K562 (cell line): ENCODE measurements around the gene ASCC2. TPM values are rescaled to one million over a fixed set of nuclear protein-coding genes. Genes with fewer than 3 reads are reported as not detected.

Source experiments
- ATAC-seq: fragments of 200-7000 bp; cut with Tn5 transposase; 3 replicates; pipeline ENCODE4 v1.9.1; 2020; ENCODE audit warnings: moderate library complexity
- BruUV-seq: library from RNA; stranded (reverse); fragments of 400-500 nt; replicated peaks from 2 replicates; lab custom pipeline; 2021; lab: Mats Ljungman, UMichigan
- CTCF ChIA-PET: fragments of 300-600 bp; formaldehyde crosslinking; extraction: SDS; loops from one replicate; lab custom pipeline; 2021; ENCODE audit warnings: low intra/inter-chr PET ratio; lab: Yijun Ruan, JAX
- POLR2A ChIA-PET: fragments of 300-600, 350-650 bp; sonication (Branson Sonifier 250); formaldehyde crosslinking; extraction: SDS; loops from one replicate; lab custom pipeline; 2021; ENCODE audit warnings: antibody characterized with exemption, inconsistent platforms; lab: Yijun Ruan, JAX
- DNase-seq, 4 experiments: peaks; one replicate each; pipeline versions ENCODE4 v3.0.0 to v3.0.0-alpha.2; 2011 to 2018; ENCODE audit warnings: low spot score in 3 of 4, mixed read lengths in 3 of 4; ENCODE audit errors: extremely low read depth in 1 of 4
- FAIRE-seq: peaks from 2 replicates; lab custom pipeline; 2011; peaks lifted over from hg19 to GRCh38; lab: Jason Lieb, UNC
- H2AFZ ChIP-seq: 2 replicates; pipeline ENCODE4 v1.6.0; 2011; ENCODE audit warnings: low read depth, low read length, control low read depth, inconsistent platforms
- H3K27ac ChIP-seq: fragments of 200-600 bp; 3 replicates; pipeline ENCODE4 v1.8.0; 2011; ENCODE audit warnings: low read depth, mild to moderate bottlenecking, control low read depth, inconsistent platforms, low read length, moderate library complexity, mixed read lengths; ENCODE audit errors: extremely low read depth
- H3K27me3 ChIP-seq, 2 experiments: fragments of 300-600 bp in 1 of 2; 2 replicates in 1 of 2; 3 replicates in 1 of 2; pipeline versions ENCODE4 v1.6.0 to v1.8.0; 2011; ENCODE audit warnings: inconsistent platforms in 2 of 2, low read length in 2 of 2, mild to moderate bottlenecking in 1 of 2, mixed read lengths in 1 of 2, moderate library complexity in 1 of 2; ENCODE audit not compliant: control insufficient read depth in 2 of 2, insufficient read depth in 2 of 2
- H3K36me3 ChIP-seq: fragments of 300-600 bp; 3 replicates; pipeline ENCODE4 v1.8.0; 2011; ENCODE audit warnings: mild to moderate bottlenecking, low read length, inconsistent platforms; ENCODE audit not compliant: control insufficient read depth, insufficient read depth
- H3K4me1 ChIP-seq, 2 experiments: fragments of 200-600 bp in 1 of 2; replicated peaks in 1 of 2; 2 replicates in 1 of 2; 3 replicates in 1 of 2; pipeline versions ENCODE4 v1.5.1 to v1.8.0; 2011; ENCODE audit warnings: inconsistent platforms in 2 of 2, low read length in 2 of 2, mild to moderate bottlenecking in 1 of 2, mixed read lengths in 1 of 2, moderate library complexity in 1 of 2; ENCODE audit not compliant: control insufficient read depth in 2 of 2, insufficient read depth in 2 of 2
- H3K4me2 ChIP-seq: 2 replicates; pipeline ENCODE4 v1.6.1; 2011; ENCODE audit warnings: low read length, control low read depth, inconsistent platforms, mixed read lengths; ENCODE audit not compliant: insufficient read depth
- H3K4me3 ChIP-seq: fragments of 200-600 bp; sonication (generic), shearing (Covaris generic); 2 replicates; pipeline ENCODE4 v1.5.1; 2016; ENCODE audit warnings: control low read depth, inconsistent platforms
- H3K79me2 ChIP-seq: fragments of 200-600 bp; 3 replicates; pipeline ENCODE4 v1.8.0; 2011; ENCODE audit warnings: low read length, inconsistent platforms; ENCODE audit not compliant: control insufficient read depth, insufficient read depth
- H3K9ac ChIP-seq, 2 experiments: 2 replicates each; pipeline versions ENCODE4 v1.6.0 to v1.6.1; 2011; ENCODE audit warnings: low read depth in 2 of 2, low read length in 2 of 2, control low read depth in 1 of 2, inconsistent platforms in 1 of 2, mild to moderate bottlenecking in 1 of 2, mixed read lengths in 1 of 2; ENCODE audit not compliant: insufficient read depth in 1 of 2
- H3K9me1 ChIP-seq: one replicate; pipeline ENCODE4 v1.6.0; 2011; ENCODE audit warnings: inconsistent platforms, mild to moderate bottlenecking, low read length, moderate library complexity; ENCODE audit not compliant: control insufficient read depth, insufficient read depth
- H3K9me3 ChIP-seq: replicated peaks from 2 replicates; pipeline ENCODE4 v1.5.1; 2011; ENCODE audit warnings: low read depth, low read length, inconsistent platforms; ENCODE audit not compliant: control insufficient read depth, insufficient read depth
- H4K20me1 ChIP-seq: replicated peaks from 2 replicates; pipeline ENCODE4 v1.6.1; 2011; ENCODE audit warnings: low read length, inconsistent platforms, mixed read lengths; ENCODE audit not compliant: control insufficient read depth, insufficient read depth
- BCL6 ChIP-seq: fragments of 250-450 bp; sonication (Bioruptor Pico); IDR thresholded peaks from 2 replicates; pipeline ENCODE4 v1.4.0; 2020
- FIP1L1 ChIP-seq: fragments of 200-400 bp; formaldehyde crosslinking; IDR thresholded peaks from 2 replicates; pipeline ENCODE4 v1.6.1; 2018; ENCODE audit warnings: mild to moderate bottlenecking, low read depth, low read length; ENCODE audit not compliant: poor library complexity, severe bottlenecking
- FOXA1 ChIP-seq: fragments of 450-650 bp; IDR thresholded peaks from 2 replicates; pipeline ENCODE4 v1.6.1; 2016; ENCODE audit warnings: mild to moderate bottlenecking, borderline replicate concordance
- FOXM1 ChIP-seq, 2 experiments: fragments of 450-650 bp in 1 of 2; sonication (generic) in 1 of 2; formaldehyde crosslinking in 1 of 2; IDR thresholded peaks; 2 replicates each; pipeline versions ENCODE4 v1.6.1 to v1.9.0; 2017 to 2022; ENCODE audit warnings: low read depth in 2 of 2, mild to moderate bottlenecking in 2 of 2, missing genetic modification reagents in 1 of 2, moderate library complexity in 1 of 2
- ILF3 ChIP-seq: fragments of 450-650 bp; IDR thresholded peaks from 2 replicates; pipeline ENCODE4 v1.6.1; 2018; ENCODE audit warnings: antibody characterized with exemption, mild to moderate bottlenecking, moderate library complexity, borderline replicate concordance
- SAFB2 ChIP-seq: fragments of 200-400 bp; formaldehyde crosslinking; IDR thresholded peaks from 2 replicates; pipeline ENCODE4 v1.6.1; 2018; ENCODE audit warnings: borderline replicate concordance, low read length, low read depth, moderate library complexity; ENCODE audit not compliant: severe bottlenecking
- TAF1 ChIP-seq: IDR thresholded peaks from 2 replicates; pipeline ENCODE4 v1.6.1; 2011; ENCODE audit warnings: mild to moderate bottlenecking, low read length, moderate library complexity; ENCODE audit not compliant: insufficient read depth, control insufficient read depth, severe bottlenecking; ENCODE audit errors: extremely low read depth
- TEAD2 ChIP-seq: fragments of 450-650 bp; IDR thresholded peaks from 2 replicates; pipeline ENCODE4 v1.6.1; 2016; ENCODE audit warnings: missing genetic modification characterization, control low read depth, missing compliant biosample characterization
- TFE3 ChIP-seq: fragments of 450-650 bp; formaldehyde crosslinking; IDR thresholded peaks from 2 replicates; pipeline ENCODE4 v1.4.0; 2020; ENCODE audit warnings: mild to moderate bottlenecking, mixed read lengths
- ZFP36 ChIP-seq: fragments of 150-350 bp; IDR thresholded peaks from 2 replicates; pipeline ENCODE4 v1.6.1; 2018; ENCODE audit warnings: low read length, low read depth; ENCODE audit not compliant: partially characterized antibody
- ZNF3 ChIP-seq: fragments of 250-450 bp; sonication (Bioruptor Pico); IDR thresholded peaks from 2 replicates; pipeline ENCODE4 v1.5.0; 2021; ENCODE audit warnings: mild to moderate bottlenecking, moderate library complexity
- ZNF431 ChIP-seq: sonication (generic); formaldehyde crosslinking; IDR thresholded peaks from 2 replicates; pipeline ENCODE4 v1.8.0; 2022; ENCODE audit warnings: mild to moderate bottlenecking, missing genetic modification reagents
- ZNF609 ChIP-seq: sonication (generic); formaldehyde crosslinking; IDR thresholded peaks from 2 replicates; pipeline ENCODE4 v1.8.1; 2023; ENCODE audit warnings: missing genetic modification reagents, mild to moderate bottlenecking, borderline replicate concordance
- ZNF785 ChIP-seq: fragments of 250-450 bp; sonication (Bioruptor Pico); IDR thresholded peaks from 2 replicates; pipeline ENCODE4 v1.4.0; 2020; ENCODE audit warnings: mild to moderate bottlenecking
- WGBS: fragments of 100-300 bp; shearing (Covaris generic); methylation state at CpG from one replicate; pipeline ENCODE4 v1.1.6; 2016; ENCODE audit warnings: low coverage, mixed read lengths; ENCODE audit not compliant: insufficient coverage; ENCODE audit errors: missing lambda C conversion rate; 5-methylcytosine and 5-hydroxymethylcytosine counted together
- in situ Hi-C: fragments of 300-500 bp; cut with MboI; formaldehyde crosslinking; loops from 4 replicates; pipeline ENCODE4 v1.15.0; 2018; ENCODE audit warnings: inconsistent platforms, mixed read lengths
- intact Hi-C: fragments of 100-400 bp; cut with micrococcal nuclease; formaldehyde crosslinking; loops from 2 replicates; pipeline ENCODE4 v1.14.2; 2022
- polyA plus RNA-seq, 8 experiments: library from polyadenylated mRNA; depleted of rRNA in 4 of 8; stranded (reverse) in 5 of 8; unstranded in 3 of 8; fragments of >200 nt; fragmentation: Nextera tagmentation in 2 of 8; fragmentation: Illumina TruSeq in 1 of 8; extraction: Ambion mirVana in 2 of 8; extraction: Trizol in 1 of 8; gene quantifications; 2 replicates each; pipeline versions ENCODE4 v1.2.1 to v1.2.3, GENCODE V29; 2011 to 2014; ENCODE audit warnings: inconsistent platforms in 1 of 8, missing spikeins in 1 of 8
- total RNA-seq, 7 experiments: library from RNA; depleted of rRNA in 6 of 7; stranded (reverse); fragments of >200 nt in 6 of 7; fragmentation: Illumina TruSeq in 2 of 7; extraction: Trizol in 2 of 7; gene quantifications; 2 replicates each; pipeline versions ENCODE4 v1.2.1 to v1.2.3, GENCODE V29; 2011 to 2021; ENCODE audit warnings: low replicate concordance in 1 of 7

ASCC2 gene
- total and polyA plus RNA-seq, 9 of the 15 experiments (the other 6 are each of a cell fraction or from before 2014, with no cell fraction given) = 4.0 to 46.7 (median 26.8) TPM

GRCh38 chr22:29870574-29870973, 32.5 kb upstream of the ASCC2 start:
- no peak for FAIRE-seq
- ATAC-seq = no peak
- H3K4me2 ChIP-seq = no peak overlapping the region
- H3K4me1 ChIP-seq = peaks cover 0 to 3% of the 10 kb centered on the region in 2 experiments; a peak in 2 of 5 replicates
- H3K36me3 ChIP-seq = no peaks in the 10 kb centered on the region
- no peak overlapping the region for H3K4me3 ChIP-seq
- BruUV-seq = no TSS peak
- no peak overlapping the region for H2AFZ ChIP-seq
- no peaks in the 10 kb centered on the region for H3K79me2 ChIP-seq
- no peak for DNase-seq
- POLR2A ChIA-PET = interaction anchor here (0.6 to 1.2 kb wide), 3 partner anchors 13 to 33 kb away, joined by 3 to 4 read pairs (median 3); no protein-coding TSS in a partner anchor
- no peaks in the 10 kb centered on the region for H3K9me1 ChIP-seq
- no peak overlapping the region for H3K27ac ChIP-seq
- no peaks in the 10 kb centered on the region for H3K27me3 ChIP-seq
- no peaks in the 10 kb centered on the region for H4K20me1 ChIP-seq
- CTCF ChIA-PET = no interaction called here
- in situ Hi-C loops (no loop called here), intact Hi-C loops (no loop called here)
- no peak overlapping the region for H3K9ac ChIP-seq
- 35% methylated on average over 2 of the region's 3 CpGs for WGBS
- H3K9me3 ChIP-seq = no peaks in the 10 kb centered on the region
- TF ChIP-seq BCL6 (CRISPR knock-in tag) (no peak), ZNF609 (CRISPR knock-in tag) (no peak), TEAD2 (tag) (no peak), ZNF431 (no peak), TFE3 (CRISPR knock-in tag) (no peak), ILF3 (no peak), ZNF3 (CRISPR knock-in tag) (no peak), TAF1 (no peak), ZFP36 (no peak), FOXM1 (IDR thresholded peaks at IDR 0.05; ENCODE audit: low read depth) (no peak), FOXM1 (CRISPR knock-in tag; IDR thresholded peaks at IDR 0.05; ENCODE audit: low read depth) (no peak), ZNF785 (no peak), FIP1L1 (no peak), SAFB2 (no peak), FOXA1 (no peak)
